Fibroblast of mammary gland (primary cell): Measurements from ENCODE around the gene SFPQ.
"Not testable (repeated sequence)": the region's sequence is repeated elsewhere in the genome, so short reads cannot be mapped to it uniquely, and the experiment has no call there.

ENCODE experiments used
- DNase-seq: peaks from one replicate; pipeline ENCODE4 v3.0.0-alpha.2; 2010; ENCODE audit warnings: low read depth
- H3K4me3 ChIP-seq: 2 replicates; pipeline ENCODE4 v1.5.1; 2011; ENCODE audit warnings: low read depth, mild to moderate bottlenecking, low read length, moderate library complexity; ENCODE audit not compliant: control insufficient read depth
- CTCF ChIP-seq: conservative IDR thresholded peaks from 2 replicates; pipeline ENCODE4 v1.5.1; 2011; ENCODE audit warnings: low read depth, low read length, inconsistent platforms; ENCODE audit not compliant: control insufficient read depth, insufficient read depth

SFPQ gene

GRCh38 chr1:35173909-35174540, 18.9 kb downstream of the SFPQ start:
- no peak for DNase-seq
- H3K4me3 ChIP-seq: no peak overlapping the region
- no peak for TF ChIP-seq CTCF

DNA sequence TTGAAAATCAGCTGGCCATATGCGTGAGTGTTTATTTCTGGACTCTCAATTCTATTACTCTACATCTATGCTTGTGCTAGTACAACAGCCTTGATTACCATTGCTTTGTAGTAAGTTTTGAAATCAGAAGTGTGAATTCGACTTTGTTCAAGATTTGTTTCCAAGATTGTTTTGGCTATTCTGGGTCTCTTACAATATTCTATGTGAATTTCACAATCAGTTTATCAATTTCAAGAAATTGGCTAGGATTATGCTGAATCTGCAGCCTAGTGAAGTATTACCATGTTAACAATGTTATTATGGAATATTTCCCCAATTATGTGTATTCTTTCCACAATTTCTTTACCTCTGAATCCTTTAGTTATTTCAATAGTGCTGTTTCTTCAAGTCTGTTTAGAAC, 19.5 kb downstream of the SFPQ start:
- TF ChIP-seq CTCF: no peak
- no peak for DNase-seq
- H3K4me3 ChIP-seq: no peak overlapping the region

GRCh38 chr1:35172022-35172421, 20.9 kb downstream of the SFPQ start:
- H3K4me3 ChIP-seq: no peak overlapping the region
- DNase-seq: no peak
- no peak for TF ChIP-seq CTCF

DNA sequence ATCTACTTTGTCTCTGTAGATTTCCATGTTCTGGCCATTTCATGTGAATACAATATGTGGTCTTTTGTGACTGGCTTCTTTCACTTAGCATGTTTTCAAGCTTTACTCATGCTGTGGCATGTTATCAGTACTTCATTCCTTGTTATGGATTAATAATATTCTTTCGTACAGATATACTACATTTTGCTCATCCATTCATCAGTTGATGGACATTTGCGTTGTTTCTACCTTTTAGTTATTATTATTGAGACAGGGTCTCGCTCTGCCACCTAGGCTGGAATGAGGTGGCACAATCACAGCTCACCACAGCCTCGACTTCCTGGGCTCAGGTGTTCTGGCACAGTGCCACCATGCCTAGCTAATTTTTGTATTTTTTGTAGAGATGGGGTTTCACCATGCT, 21.4 kb downstream of the SFPQ start:
- no peak for TF ChIP-seq CTCF
- H3K4me3 ChIP-seq: no peak overlapping the region
- no peak for DNase-seq

DNA sequence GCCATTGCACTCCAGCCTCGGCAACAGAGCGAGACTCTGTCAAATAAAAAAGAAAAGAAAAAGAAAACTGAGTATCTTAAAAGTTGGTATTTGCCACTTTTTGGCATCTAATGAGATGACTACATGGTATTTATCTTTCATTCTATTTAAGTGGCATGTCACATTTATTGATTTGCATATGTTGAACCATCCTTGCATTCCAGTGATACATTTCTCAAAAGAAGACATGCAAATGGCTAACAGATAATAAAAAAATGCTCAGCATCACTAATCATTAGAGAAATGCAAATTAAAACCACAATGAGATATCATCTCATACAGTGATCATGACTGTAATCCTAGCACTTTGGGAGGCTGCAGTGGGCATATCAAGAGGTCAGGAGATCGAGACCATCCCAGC, 28.1 kb downstream of the SFPQ start:
- no peak for DNase-seq
- no peak overlapping the region for H3K4me3 ChIP-seq
- TF ChIP-seq CTCF: no peak

DNA sequence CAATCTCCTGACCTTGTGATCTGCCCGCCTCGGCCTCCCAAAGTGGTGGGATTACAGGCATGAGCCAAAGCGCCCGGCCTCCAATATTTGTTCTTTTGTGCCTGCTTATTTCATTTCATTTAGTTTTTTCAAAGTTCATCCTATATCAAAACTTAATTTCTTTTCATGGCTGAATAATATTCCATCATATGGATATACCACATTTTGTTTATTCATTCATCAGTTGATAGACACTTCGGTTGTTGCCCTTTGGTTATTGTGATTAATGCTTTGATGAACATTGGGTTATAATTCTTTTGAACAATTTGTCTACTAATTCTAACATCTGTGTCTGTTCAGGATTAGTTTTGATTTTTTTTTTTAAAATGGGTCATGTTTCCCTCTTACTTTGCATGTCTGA, 41.7 kb downstream of the SFPQ start:
- H3K4me3 ChIP-seq: no peak overlapping the region
- no peak for TF ChIP-seq CTCF
- no peak for DNase-seq

DNA sequence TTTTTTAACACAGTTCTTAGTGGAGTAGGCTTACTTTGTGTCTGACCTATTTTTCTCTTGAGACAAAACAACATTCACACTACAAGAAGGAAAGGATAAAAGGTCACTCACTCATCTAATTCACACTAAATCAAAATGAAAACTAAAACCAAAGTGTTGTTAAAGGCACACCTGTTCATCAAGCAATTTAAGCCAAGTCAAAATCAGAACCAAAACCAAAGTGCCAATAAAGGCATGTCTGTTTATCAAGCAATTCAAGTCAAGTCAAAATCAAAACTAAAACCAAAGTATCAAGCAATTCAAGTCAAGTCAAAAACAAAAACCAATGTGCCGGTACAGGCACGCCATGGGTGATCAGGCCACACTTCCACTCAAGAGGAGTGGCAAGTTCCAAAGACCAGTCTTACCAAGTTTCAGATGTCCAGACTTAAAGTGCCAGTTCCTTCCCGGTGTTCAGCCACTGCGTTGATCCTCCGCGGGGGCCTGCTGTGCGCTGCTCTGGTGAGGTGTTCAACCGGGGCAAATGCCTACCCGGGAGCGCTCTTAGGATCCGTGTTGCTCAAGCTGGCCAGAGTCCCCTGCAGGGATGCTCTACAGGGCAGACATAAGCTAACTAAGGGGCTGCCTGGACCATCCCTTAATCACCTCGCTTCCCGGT, 46.9 kb downstream of the SFPQ start:
- DNase-seq, H3K4me3 ChIP-seq: not testable (repeated sequence)
